Liver (tissue), 3 donors: ENCODE results near the gene LOXHD1.

Source experiments
- GABPA ChIP-seq, 2 donors: IDR thresholded peaks in 1 of 2; conservative IDR thresholded peaks in 1 of 2; 2 replicates each; pipeline ENCODE4 v1.6.1; 2016; ENCODE audit warnings: antibody characterized with exemption in 2 of 2, mild to moderate bottlenecking in 1 of 2, moderate library complexity in 1 of 2
- HNF4A ChIP-seq, 2 donors: conservative IDR thresholded peaks; 2 replicates each; pipeline ENCODE4 v1.6.1; 2016; ENCODE audit warnings: antibody characterized with exemption in 2 of 2, mild to moderate bottlenecking in 2 of 2
- RAD21 ChIP-seq, 2 donors: IDR thresholded peaks; 2 replicates each; pipeline ENCODE4 v1.6.1; 2016; ENCODE audit warnings: antibody characterized with exemption in 2 of 2, mild to moderate bottlenecking in 2 of 2
- RXRA ChIP-seq, 2 donors: IDR thresholded peaks; 2 replicates each; pipeline ENCODE4 v1.6.1; 2017 to 2018; ENCODE audit warnings: antibody characterized with exemption in 2 of 2, mild to moderate bottlenecking in 1 of 2
- TF ChIP-seq, protein P1 (sequence below): fragments of 150-350 bp; IDR thresholded peaks from 2 replicates; pipeline ENCODE4 v1.5.1; 2017; ENCODE audit warnings: improper control_type of control experiment, low read depth, low read length; ENCODE audit not compliant: missing input control
- TF ChIP-seq, protein P2 (sequence below): IDR thresholded peaks from 2 replicates; pipeline ENCODE4 v1.6.1; 2016; ENCODE audit warnings: antibody characterized with exemption
- TF ChIP-seq, protein P3 (sequence below): IDR thresholded peaks from 2 replicates; pipeline ENCODE4 v1.6.1; 2016; ENCODE audit warnings: antibody characterized with exemption
- TF ChIP-seq, protein P4 (sequence below): IDR thresholded peaks from 2 replicates; pipeline ENCODE4 v1.6.1; 2016; ENCODE audit warnings: antibody characterized with exemption, mild to moderate bottlenecking
- donor health status: healthy.
- donor health status: healthy.

DNA sequence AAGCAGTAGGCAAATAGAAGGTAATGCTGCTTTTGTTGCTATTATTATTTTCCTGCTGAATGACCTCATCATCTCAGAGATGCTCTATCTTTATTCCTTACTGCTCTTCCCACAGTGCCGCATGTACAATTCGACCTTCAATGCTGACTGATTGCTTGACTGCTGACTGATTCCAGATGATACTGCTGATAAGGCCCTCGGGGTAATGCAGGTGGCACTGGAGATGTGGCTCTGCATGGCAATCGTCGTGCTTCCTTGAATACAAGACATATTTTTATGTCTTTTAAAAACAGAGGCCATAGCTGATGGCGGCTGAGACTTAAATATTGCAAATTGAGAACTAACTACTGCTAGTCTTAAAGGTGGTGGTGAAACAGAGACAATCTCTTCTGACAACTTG lies 146.6 kb downstream of the LOXHD1 start:
- no peak for TF ChIP-seq RXRA (IDR thresholded peaks at IDR 0.05)
- TF ChIP-seq GABPA (IDR thresholded peaks at IDR 0.05 in 1 of 2, conservative IDR thresholded peaks at IDR 0.05 in 1 of 2): no peak
- TF ChIP-seq, protein P1, sequence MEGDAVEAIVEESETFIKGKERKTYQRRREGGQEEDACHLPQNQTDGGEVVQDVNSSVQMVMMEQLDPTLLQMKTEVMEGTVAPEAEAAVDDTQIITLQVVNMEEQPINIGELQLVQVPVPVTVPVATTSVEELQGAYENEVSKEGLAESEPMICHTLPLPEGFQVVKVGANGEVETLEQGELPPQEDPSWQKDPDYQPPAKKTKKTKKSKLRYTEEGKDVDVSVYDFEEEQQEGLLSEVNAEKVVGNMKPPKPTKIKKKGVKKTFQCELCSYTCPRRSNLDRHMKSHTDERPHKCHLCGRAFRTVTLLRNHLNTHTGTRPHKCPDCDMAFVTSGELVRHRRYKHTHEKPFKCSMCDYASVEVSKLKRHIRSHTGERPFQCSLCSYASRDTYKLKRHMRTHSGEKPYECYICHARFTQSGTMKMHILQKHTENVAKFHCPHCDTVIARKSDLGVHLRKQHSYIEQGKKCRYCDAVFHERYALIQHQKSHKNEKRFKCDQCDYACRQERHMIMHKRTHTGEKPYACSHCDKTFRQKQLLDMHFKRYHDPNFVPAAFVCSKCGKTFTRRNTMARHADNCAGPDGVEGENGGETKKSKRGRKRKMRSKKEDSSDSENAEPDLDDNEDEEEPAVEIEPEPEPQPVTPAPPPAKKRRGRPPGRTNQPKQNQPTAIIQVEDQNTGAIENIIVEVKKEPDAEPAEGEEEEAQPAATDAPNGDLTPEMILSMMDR: no peak
- TF ChIP-seq HNF4A (conservative IDR thresholded peaks at IDR 0.05): no peak
- TF ChIP-seq, protein P2, sequence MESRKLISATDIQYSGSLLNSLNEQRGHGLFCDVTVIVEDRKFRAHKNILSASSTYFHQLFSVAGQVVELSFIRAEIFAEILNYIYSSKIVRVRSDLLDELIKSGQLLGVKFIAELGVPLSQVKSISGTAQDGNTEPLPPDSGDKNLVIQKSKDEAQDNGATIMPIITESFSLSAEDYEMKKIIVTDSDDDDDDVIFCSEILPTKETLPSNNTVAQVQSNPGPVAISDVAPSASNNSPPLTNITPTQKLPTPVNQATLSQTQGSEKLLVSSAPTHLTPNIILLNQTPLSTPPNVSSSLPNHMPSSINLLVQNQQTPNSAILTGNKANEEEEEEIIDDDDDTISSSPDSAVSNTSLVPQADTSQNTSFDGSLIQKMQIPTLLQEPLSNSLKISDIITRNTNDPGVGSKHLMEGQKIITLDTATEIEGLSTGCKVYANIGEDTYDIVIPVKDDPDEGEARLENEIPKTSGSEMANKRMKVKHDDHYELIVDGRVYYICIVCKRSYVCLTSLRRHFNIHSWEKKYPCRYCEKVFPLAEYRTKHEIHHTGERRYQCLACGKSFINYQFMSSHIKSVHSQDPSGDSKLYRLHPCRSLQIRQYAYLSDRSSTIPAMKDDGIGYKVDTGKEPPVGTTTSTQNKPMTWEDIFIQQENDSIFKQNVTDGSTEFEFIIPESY: no peak
- TF ChIP-seq, protein P3, sequence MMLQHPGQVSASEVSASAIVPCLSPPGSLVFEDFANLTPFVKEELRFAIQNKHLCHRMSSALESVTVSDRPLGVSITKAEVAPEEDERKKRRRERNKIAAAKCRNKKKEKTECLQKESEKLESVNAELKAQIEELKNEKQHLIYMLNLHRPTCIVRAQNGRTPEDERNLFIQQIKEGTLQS: no peak
- TF ChIP-seq, protein P4, sequence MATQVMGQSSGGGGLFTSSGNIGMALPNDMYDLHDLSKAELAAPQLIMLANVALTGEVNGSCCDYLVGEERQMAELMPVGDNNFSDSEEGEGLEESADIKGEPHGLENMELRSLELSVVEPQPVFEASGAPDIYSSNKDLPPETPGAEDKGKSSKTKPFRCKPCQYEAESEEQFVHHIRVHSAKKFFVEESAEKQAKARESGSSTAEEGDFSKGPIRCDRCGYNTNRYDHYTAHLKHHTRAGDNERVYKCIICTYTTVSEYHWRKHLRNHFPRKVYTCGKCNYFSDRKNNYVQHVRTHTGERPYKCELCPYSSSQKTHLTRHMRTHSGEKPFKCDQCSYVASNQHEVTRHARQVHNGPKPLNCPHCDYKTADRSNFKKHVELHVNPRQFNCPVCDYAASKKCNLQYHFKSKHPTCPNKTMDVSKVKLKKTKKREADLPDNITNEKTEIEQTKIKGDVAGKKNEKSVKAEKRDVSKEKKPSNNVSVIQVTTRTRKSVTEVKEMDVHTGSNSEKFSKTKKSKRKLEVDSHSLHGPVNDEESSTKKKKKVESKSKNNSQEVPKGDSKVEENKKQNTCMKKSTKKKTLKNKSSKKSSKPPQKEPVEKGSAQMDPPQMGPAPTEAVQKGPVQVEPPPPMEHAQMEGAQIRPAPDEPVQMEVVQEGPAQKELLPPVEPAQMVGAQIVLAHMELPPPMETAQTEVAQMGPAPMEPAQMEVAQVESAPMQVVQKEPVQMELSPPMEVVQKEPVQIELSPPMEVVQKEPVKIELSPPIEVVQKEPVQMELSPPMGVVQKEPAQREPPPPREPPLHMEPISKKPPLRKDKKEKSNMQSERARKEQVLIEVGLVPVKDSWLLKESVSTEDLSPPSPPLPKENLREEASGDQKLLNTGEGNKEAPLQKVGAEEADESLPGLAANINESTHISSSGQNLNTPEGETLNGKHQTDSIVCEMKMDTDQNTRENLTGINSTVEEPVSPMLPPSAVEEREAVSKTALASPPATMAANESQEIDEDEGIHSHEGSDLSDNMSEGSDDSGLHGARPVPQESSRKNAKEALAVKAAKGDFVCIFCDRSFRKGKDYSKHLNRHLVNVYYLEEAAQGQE: no peak
- no peak for TF ChIP-seq RAD21 (IDR thresholded peaks at IDR 0.05)
